Upper lobe of left lung (tissue), 4 donors: Measurements from ENCODE around the gene LRCOL1.

Source experiments
- EP300 ChIP-seq, 4 donors: sonication (generic); formaldehyde crosslinking; IDR thresholded peaks; one replicate each; pipeline ENCODE4 v1.5.1; 2017; ENCODE audit warnings: antibody characterized with exemption in 4 of 4, control low read depth in 2 of 4
- POLR2A ChIP-seq, 4 donors: fragments of 450-650 bp; IDR thresholded peaks; one replicate each; pipeline ENCODE4 v1.5.1; 2016 to 2017; ENCODE audit warnings: antibody characterized with exemption in 4 of 4, mild to moderate bottlenecking in 2 of 4
- POLR2AphosphoS5 ChIP-seq, 2 donors: sonication (generic); formaldehyde crosslinking; IDR thresholded peaks; one replicate each; pipeline ENCODE4 v1.5.1; 2017; ENCODE audit warnings: antibody characterized with exemption in 2 of 2
- TF ChIP-seq, protein P1 (sequence below), 6 experiments: fragments of 450-650 bp in 4 of 6; fragments of 200-600 bp in 2 of 6; sonication (generic) in 2 of 6; IDR thresholded peaks; one replicate each; pipeline ENCODE4 v1.5.1; 2016 to 2019; ENCODE audit warnings: antibody characterized with exemption in 6 of 6

DNA sequence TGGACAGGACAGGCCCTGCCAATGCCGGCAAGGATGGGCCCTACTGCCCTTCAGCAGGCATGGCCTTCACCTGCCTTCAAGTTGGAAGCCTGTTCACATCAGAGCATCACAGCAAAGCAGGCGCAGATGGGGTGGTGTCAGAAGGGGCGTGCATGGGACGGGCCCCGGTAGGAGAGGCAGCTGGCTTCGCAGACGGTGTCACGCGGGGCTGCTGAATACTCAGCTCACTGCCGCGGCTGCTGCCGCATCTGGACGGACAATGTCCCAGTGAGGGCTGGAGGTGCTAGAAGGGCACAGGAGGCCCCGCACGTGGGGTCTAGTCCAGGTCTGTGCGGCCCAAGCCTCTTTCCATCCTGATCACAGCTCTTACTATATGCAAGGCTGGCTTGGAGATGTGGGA lies 42.1 kb downstream of the LRCOL1 start:
- TF ChIP-seq, protein P1, sequence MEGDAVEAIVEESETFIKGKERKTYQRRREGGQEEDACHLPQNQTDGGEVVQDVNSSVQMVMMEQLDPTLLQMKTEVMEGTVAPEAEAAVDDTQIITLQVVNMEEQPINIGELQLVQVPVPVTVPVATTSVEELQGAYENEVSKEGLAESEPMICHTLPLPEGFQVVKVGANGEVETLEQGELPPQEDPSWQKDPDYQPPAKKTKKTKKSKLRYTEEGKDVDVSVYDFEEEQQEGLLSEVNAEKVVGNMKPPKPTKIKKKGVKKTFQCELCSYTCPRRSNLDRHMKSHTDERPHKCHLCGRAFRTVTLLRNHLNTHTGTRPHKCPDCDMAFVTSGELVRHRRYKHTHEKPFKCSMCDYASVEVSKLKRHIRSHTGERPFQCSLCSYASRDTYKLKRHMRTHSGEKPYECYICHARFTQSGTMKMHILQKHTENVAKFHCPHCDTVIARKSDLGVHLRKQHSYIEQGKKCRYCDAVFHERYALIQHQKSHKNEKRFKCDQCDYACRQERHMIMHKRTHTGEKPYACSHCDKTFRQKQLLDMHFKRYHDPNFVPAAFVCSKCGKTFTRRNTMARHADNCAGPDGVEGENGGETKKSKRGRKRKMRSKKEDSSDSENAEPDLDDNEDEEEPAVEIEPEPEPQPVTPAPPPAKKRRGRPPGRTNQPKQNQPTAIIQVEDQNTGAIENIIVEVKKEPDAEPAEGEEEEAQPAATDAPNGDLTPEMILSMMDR (IDR thresholded peaks at IDR 0.05), result no peak
- TF ChIP-seq POLR2A (IDR thresholded peaks at IDR 0.05) (no peak), EP300 (IDR thresholded peaks at IDR 0.05) (no peak), POLR2AphosphoS5 (IDR thresholded peaks at IDR 0.05) (no peak)
